CD14-positive monocyte (primary cell): ENCODE results near the gene GAP43. TPM values are rescaled to one million over a fixed set of nuclear protein-coding genes. Genes with fewer than 3 reads are reported as not detected.

ENCODE experiments used
- DNase-seq, 3 donors: peaks; one replicate each; pipeline ENCODE4 v3.0.0-alpha.2; 2011 to 2022
- H2AFZ ChIP-seq: 2 replicates; pipeline ENCODE4 v1.6.0; 2012; ENCODE audit warnings: mild to moderate bottlenecking, low read depth, low read length, inconsistent platforms; ENCODE audit not compliant: insufficient read depth, poor library complexity, severe bottlenecking
- H3K27ac ChIP-seq, 2 donors: 1 replicate in 1 of 2; 2 replicates in 1 of 2; pipeline ENCODE4 v1.5.1; 2012 to 2013; ENCODE audit warnings: low read length in 2 of 2, control low read depth in 1 of 2, inconsistent platforms in 1 of 2, low read depth in 1 of 2, mild to moderate bottlenecking in 1 of 2
- H3K27me3 ChIP-seq, 2 donors: one replicate each; pipeline versions ENCODE4 v1.6.0 to v1.6.1; 2011 to 2013; ENCODE audit warnings: low read length in 2 of 2; ENCODE audit not compliant: control insufficient read depth in 2 of 2, insufficient read depth in 2 of 2
- H3K36me3 ChIP-seq, 2 donors: replicated peaks in 1 of 2; 1 replicate in 1 of 2; 2 replicates in 1 of 2; pipeline versions ENCODE4 v1.5.1 to v1.6.1; 2012 to 2013; ENCODE audit warnings: low read length in 2 of 2, control low read depth in 1 of 2, inconsistent platforms in 1 of 2, mild to moderate bottlenecking in 1 of 2; ENCODE audit not compliant: insufficient read depth in 2 of 2, control insufficient read depth in 1 of 2
- H3K4me1 ChIP-seq, 2 donors: 1 replicate in 1 of 2; 2 replicates in 1 of 2; pipeline versions ENCODE4 v1.5.1 to v1.6.1; 2012 to 2013; ENCODE audit warnings: low read length in 2 of 2, control low read depth in 1 of 2, inconsistent platforms in 1 of 2, mild to moderate bottlenecking in 1 of 2, moderate library complexity in 1 of 2; ENCODE audit not compliant: insufficient read depth in 2 of 2, control insufficient read depth in 1 of 2
- H3K4me2 ChIP-seq: replicated peaks from 2 replicates; pipeline ENCODE3; 2012; ENCODE audit warnings: low read length, moderate library complexity, mild to moderate bottlenecking; ENCODE audit not compliant: poor library complexity, severe bottlenecking; ENCODE audit errors: extremely low read depth
- H3K4me3 ChIP-seq, 3 experiments: fragments of 200-600 bp in 1 of 3; sonication (generic) in 1 of 3; replicated peaks in 1 of 3; 1 replicate in 2 of 3; 2 replicates in 1 of 3; pipeline ENCODE4 v1.5.1; 2011 to 2013; ENCODE audit warnings: low read length in 3 of 3, mild to moderate bottlenecking in 3 of 3, control low read depth in 2 of 3, low read depth in 2 of 3, inconsistent platforms in 1 of 3, moderate library complexity in 1 of 3
- H3K79me2 ChIP-seq: 2 replicates; pipeline ENCODE4 v1.6.0; 2012; ENCODE audit warnings: mild to moderate bottlenecking, control low read depth, inconsistent platforms, low read length, moderate library complexity; ENCODE audit not compliant: insufficient read depth
- H3K9ac ChIP-seq: 2 replicates; pipeline ENCODE4 v1.6.0; 2017; ENCODE audit warnings: low read length, mild to moderate bottlenecking; ENCODE audit not compliant: insufficient read depth, poor library complexity, severe bottlenecking
- H3K9me3 ChIP-seq, 2 donors: replicated peaks in 1 of 2; 1 replicate in 1 of 2; 2 replicates in 1 of 2; pipeline versions ENCODE4 v1.5.1 to v1.6.1; 2012 to 2013; ENCODE audit warnings: low read length in 2 of 2, control low read depth in 1 of 2; ENCODE audit not compliant: control insufficient read depth in 1 of 2, insufficient read depth in 1 of 2
- H4K20me1 ChIP-seq: 2 replicates; pipeline ENCODE4 v1.6.0; 2012; ENCODE audit warnings: mild to moderate bottlenecking, low read length, control low read depth, moderate library complexity; ENCODE audit not compliant: insufficient read depth
- H3K27ac Mint-ChIP-seq, 7 donors: one replicate each; pipeline ENCODE4 v1.8.0; 2020; ENCODE audit warnings: mild to moderate bottlenecking in 7 of 7, mixed read lengths in 7 of 7, moderate library complexity in 6 of 7, inconsistent platforms in 2 of 7
- H3K27me3 Mint-ChIP-seq, 3 donors: one replicate each; pipeline ENCODE4 v1.8.0; 2021 to 2022; ENCODE audit warnings: low read depth in 3 of 3, mild to moderate bottlenecking in 3 of 3, mixed read lengths in 3 of 3, moderate library complexity in 3 of 3, inconsistent platforms in 1 of 3
- H3K36me3 Mint-ChIP-seq, 2 donors: one replicate each; pipeline ENCODE4 v1.8.0; 2020; ENCODE audit warnings: mixed read lengths in 2 of 2, inconsistent platforms in 1 of 2, mild to moderate bottlenecking in 1 of 2
- H3K4me1 Mint-ChIP-seq: one replicate; pipeline ENCODE4 v1.8.0; 2020; ENCODE audit warnings: mild to moderate bottlenecking, mixed read lengths
- H3K4me3 Mint-ChIP-seq, 2 donors: one replicate each; pipeline ENCODE4 v1.8.0; 2020; ENCODE audit warnings: mild to moderate bottlenecking in 2 of 2, mixed read lengths in 2 of 2, moderate library complexity in 1 of 2
- H3K9me3 Mint-ChIP-seq, 7 donors: one replicate each; pipeline ENCODE4 v1.8.0; 2020 to 2022; ENCODE audit warnings: mixed read lengths in 7 of 7, mild to moderate bottlenecking in 6 of 7, moderate library complexity in 6 of 7, inconsistent platforms in 2 of 7
- WGBS: methylation state at CpG from one replicate; pipeline ENCODE4 v1.1.5; 2013; ENCODE audit warnings: missing lambda C conversion rate; ENCODE audit not compliant: insufficient coverage; 5-methylcytosine and 5-hydroxymethylcytosine counted together
- intact Hi-C, 2 donors: fragments of 100-400 bp; cut with micrococcal nuclease; formaldehyde crosslinking; loops; one replicate each; pipeline versions ENCODE4 v1.15.0 to v1.15.1; 2023
- polyA plus RNA-seq, 3 donors: library from polyadenylated mRNA; depleted of rRNA in 1 of 3; unstranded in 2 of 3; stranded (reverse) in 1 of 3; fragments of 300-500 nt in 2 of 3; fragments of >200 nt in 1 of 3; fragmentation: Illumina TruSeq in 2 of 3; gene quantifications; 1 replicate in 2 of 3; 2 replicates in 1 of 3; pipeline ENCODE4 v1.2.3, GENCODE V29; 2012 to 2021
- TF ChIP-seq, protein P1 (sequence below): fragments of 200-600 bp; IDR thresholded peaks from one replicate; pipeline ENCODE4 v1.8.0; 2022; ENCODE audit warnings: antibody characterized with exemption, mild to moderate bottlenecking

Gene GAP43
- polyA plus RNA-seq, 3 donors, result not detected

DNA sequence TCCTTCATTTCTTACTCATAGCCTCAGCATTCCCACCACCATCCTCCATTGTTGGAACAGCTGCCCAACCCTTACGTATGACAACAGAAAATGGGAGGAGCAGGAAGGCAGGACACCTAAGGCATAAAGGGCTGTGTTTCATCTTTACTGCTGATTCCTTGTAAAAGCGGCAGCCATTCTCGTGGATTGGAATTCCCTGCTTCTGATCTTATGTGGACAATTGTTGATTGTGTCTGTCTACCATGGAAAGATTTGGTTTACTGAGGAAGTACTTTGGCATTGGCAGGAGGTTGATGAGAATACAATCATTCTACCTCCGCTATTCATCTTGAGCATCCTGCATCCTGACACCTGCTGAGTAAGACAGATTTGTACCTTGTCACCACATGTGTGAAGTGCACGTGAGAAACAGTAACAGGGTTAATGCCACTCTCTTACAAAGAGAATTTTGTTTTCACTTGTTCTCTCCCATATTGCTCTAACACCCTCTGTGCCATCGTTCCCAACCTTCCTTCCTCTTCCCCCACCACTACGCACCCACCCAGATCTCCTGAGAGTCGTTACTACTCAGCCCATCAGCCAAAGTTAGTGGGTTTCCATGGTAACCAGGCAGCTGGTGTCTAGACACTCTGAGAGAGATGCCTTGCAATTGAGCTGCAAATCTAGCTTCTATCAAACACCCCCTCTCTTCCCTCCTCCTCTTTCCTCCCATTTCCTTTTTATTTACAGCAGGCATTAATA lies 75.7 kb downstream of the GAP43 start:
- no peaks in the 10 kb centered on the region for H3K4me1 Mint-ChIP-seq
- Histone ChIP-seq H3K4me3 (no peak overlapping the region), H4K20me1 (no peaks in the 10 kb centered on the region), H3K9me3 (no peaks in the 10 kb centered on the region), H3K4me1 (no peaks in the 10 kb centered on the region), H3K27me3 (no peaks in the 10 kb centered on the region), H2AFZ (no peak overlapping the region), H3K27ac (no peak overlapping the region), H3K4me2 (no peak overlapping the region), H3K79me2 (no peaks in the 10 kb centered on the region), H3K36me3 (no peaks in the 10 kb centered on the region), H3K9ac (no peak overlapping the region)
- no peaks in the 10 kb centered on the region for H3K9me3 Mint-ChIP-seq
- intact Hi-C loops, result no loop called here
- peaks cover 3 to 7% (median 4%) of the 10 kb centered on the region in 3 donors for H3K27me3 Mint-ChIP-seq
- no peak for DNase-seq
- H3K4me3 Mint-ChIP-seq, result no peak overlapping the region
- H3K36me3 Mint-ChIP-seq, result no peaks in the 10 kb centered on the region
- no peak overlapping the region for H3K27ac Mint-ChIP-seq
- 76% methylated on average over 4 of the region's 8 CpGs for WGBS
- TF ChIP-seq, protein P1, sequence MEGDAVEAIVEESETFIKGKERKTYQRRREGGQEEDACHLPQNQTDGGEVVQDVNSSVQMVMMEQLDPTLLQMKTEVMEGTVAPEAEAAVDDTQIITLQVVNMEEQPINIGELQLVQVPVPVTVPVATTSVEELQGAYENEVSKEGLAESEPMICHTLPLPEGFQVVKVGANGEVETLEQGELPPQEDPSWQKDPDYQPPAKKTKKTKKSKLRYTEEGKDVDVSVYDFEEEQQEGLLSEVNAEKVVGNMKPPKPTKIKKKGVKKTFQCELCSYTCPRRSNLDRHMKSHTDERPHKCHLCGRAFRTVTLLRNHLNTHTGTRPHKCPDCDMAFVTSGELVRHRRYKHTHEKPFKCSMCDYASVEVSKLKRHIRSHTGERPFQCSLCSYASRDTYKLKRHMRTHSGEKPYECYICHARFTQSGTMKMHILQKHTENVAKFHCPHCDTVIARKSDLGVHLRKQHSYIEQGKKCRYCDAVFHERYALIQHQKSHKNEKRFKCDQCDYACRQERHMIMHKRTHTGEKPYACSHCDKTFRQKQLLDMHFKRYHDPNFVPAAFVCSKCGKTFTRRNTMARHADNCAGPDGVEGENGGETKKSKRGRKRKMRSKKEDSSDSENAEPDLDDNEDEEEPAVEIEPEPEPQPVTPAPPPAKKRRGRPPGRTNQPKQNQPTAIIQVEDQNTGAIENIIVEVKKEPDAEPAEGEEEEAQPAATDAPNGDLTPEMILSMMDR, result no peak

DNA sequence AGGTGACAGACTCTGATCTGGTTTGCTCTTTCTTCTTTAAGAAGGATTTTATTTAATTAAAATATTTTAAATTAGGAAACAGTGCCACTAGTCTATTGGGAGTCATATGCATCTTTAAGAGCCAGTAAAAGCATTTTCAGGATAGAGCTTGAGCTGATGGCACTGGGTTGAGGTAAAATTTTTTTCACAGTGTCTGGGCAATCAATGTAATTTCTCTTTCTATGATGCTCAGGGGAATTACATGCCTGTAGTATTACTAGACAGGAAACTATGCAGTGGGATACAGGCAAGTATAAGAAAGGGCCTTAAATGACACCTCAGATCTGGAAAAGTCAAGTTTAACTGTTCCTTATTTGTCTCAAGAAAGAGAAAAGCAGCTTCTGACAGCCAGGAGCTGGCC lies 76.4 kb downstream of the GAP43 start:
- Histone ChIP-seq H3K9ac (no peak overlapping the region), H3K4me2 (no peak overlapping the region), H3K79me2 (no peaks in the 10 kb centered on the region), H3K9me3 (no peaks in the 10 kb centered on the region), H4K20me1 (no peaks in the 10 kb centered on the region), H3K4me3 (no peak overlapping the region), H2AFZ (no peak overlapping the region), H3K27me3 (no peaks in the 10 kb centered on the region), H3K36me3 (no peaks in the 10 kb centered on the region), H3K27ac (no peak overlapping the region), H3K4me1 (no peaks in the 10 kb centered on the region)
- Mint-ChIP-seq H3K27me3 (peaks cover 3 to 7% (median 4%) of the 10 kb centered on the region in 3 donors), H3K27ac (no peak overlapping the region), H3K4me3 (no peak overlapping the region), H3K4me1 (no peaks in the 10 kb centered on the region), H3K36me3 (no peaks in the 10 kb centered on the region), H3K9me3 (no peaks in the 10 kb centered on the region)
- TF ChIP-seq, protein P1, result no peak
- no peak for DNase-seq
- intact Hi-C loops, result no loop called here
